Measurements from ENCODE around the gene ABHD17C. TPM values are rescaled to one million over a fixed set of nuclear protein-coding genes. Genes with fewer than 3 reads are reported as not detected.

Gene ABHD17C
- total RNA-seq, 2 donors from 2014 or later: 92.1 to 152 TPM

DNA sequence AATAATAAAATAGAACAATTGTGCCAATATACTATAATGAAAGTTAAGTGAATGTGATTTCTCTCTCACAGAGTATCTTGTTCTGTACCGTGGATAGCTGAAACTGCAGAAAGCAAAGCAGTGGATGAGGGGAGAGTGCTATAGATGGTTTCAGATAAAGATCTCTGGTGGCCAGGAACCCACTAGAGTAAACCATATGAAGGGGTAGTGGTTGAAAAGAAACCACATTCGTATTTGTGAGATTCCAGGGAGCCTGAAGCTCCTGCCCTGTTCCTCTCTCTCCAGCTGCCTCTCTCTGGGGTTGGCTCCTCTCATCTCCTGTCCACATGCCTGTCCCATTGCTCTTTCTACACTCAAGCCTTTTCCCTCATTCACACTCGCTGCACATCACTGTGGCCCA lies 8.9 kb downstream of the ABHD17C start:
- no peaks in the 10 kb centered on the region for H3K27me3 ChIP-seq
- no peak overlapping the region for H3K9ac ChIP-seq (ENCODE audit: low read depth in 2 of 2, low read length in 2 of 2)
- H3K4me1 ChIP-seq: peaks cover 5% of the 10 kb centered on the region
- H3K4me3 ChIP-seq: no peak overlapping the region
- no peak for TF ChIP-seq CTCF (IDR thresholded peaks at IDR 0.05)
- H3K36me3 ChIP-seq: no peaks in the 10 kb centered on the region
- intact Hi-C loops (cut with DNase I): no loop called here
- no peak overlapping the region for H3K27ac ChIP-seq
- no peak for DNase-seq
- H3K9me3 ChIP-seq: no peaks in the 10 kb centered on the region

GRCh38 chr15:80706161-80706560 lies 11.1 kb downstream of the ABHD17C start:
- Histone ChIP-seq H3K27ac (no peak overlapping the region), H3K4me1 (peaks cover 5% of the 10 kb centered on the region), H3K27me3 (no peaks in the 10 kb centered on the region), H3K9me3 (no peaks in the 10 kb centered on the region), H3K4me3 (no peak overlapping the region), H3K9ac (ENCODE audit: low read depth in 2 of 2, low read length in 2 of 2) (no peak overlapping the region), H3K36me3 (no peaks in the 10 kb centered on the region)
- intact Hi-C loops (cut with DNase I): no loop called here
- TF ChIP-seq CTCF (IDR thresholded peaks at IDR 0.05): no peak
- DNase-seq: no peak

DNA sequence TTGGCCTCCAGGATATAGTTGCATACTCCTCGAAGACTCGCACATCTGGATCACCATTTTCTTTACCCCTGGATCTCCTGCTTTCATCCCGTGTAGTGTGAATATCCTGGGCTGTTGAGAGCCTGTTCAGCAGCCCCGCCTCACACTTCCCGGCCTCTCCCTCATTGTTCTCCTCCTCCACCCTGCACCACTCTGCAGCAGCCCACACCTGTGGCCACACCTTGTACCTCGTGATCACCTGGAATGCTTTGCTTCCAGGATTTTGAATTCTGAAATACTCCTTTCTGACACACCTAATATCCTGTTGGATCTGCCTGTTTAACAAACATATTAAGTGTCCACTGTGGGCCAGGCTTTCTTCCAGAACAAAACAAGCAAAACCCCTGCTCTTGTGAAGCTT lies 14.4 kb downstream of the ABHD17C start:
- intact Hi-C loops (cut with DNase I): no loop called here
- Histone ChIP-seq H3K9ac (ENCODE audit: low read depth in 2 of 2, low read length in 2 of 2) (peak overlapping the region in 1 of 2 donors; percentile 72), H3K9me3 (no peaks in the 10 kb centered on the region), H3K27me3 (no peaks in the 10 kb centered on the region), H3K36me3 (no peaks in the 10 kb centered on the region), H3K27ac (peak overlapping the region; percentile 70), H3K4me3 (no peak overlapping the region), H3K4me1 (no peaks in the 10 kb centered on the region)
- TF ChIP-seq CTCF (IDR thresholded peaks at IDR 0.05): no peak
- peak; percentile 89 for DNase-seq

DNA sequence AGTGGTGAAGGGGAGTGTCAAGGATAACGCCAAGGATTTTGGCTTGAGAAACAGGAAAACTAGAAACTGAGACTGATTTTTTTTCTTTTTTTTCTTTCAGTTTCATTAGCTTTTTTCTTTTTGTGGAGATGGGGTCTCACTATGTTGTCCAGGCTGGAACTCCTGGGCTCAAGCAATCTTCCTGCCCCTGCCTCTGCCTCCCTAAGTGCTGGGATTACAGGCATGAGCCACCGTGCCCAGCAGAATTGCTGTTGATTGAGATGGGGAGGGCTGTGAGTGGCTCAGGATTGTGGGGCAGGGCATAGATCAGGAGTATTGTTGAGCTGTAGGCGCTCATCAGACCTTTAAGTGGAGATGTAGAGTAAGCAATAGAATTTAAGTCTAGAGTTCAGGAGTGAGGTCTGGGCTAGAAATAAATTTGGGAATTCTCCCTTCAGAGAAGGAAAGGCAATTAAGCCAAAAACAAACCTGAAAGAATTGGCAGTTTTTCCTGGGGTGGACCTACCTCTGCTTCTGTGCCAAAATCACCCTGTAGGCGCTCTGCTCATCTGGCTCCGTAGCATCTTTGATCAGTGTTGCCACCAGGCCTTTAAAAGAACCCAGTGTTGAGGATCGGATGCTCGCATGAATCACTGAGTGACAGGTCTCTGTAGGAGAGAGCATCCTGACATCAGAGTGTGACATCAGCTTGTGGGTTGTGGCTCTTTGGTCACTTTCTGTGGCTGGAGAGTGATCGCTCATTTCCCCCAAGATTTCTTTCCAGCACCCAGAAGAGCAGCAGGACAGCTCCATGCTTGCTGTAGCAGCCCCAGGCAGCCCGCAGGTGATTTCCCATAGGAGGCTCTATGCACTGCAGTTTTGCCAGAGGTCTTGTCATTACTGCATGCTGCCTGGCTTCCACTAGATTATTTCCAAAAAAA lies 15.8 kb downstream of the ABHD17C start:
- Histone ChIP-seq H3K27ac (peak overlapping the region; percentile 70), H3K27me3 (no peaks in the 10 kb centered on the region), H3K4me3 (no peak overlapping the region), H3K4me1 (no peaks in the 10 kb centered on the region), H3K9ac (ENCODE audit: low read depth in 2 of 2, low read length in 2 of 2) (peak overlapping the region in 1 of 2 donors; percentile 72), H3K9me3 (no peaks in the 10 kb centered on the region), H3K36me3 (no peaks in the 10 kb centered on the region)
- DNase-seq: no peak
- no peak for TF ChIP-seq CTCF (IDR thresholded peaks at IDR 0.05)
- intact Hi-C loops (cut with DNase I): no loop called here

GRCh38 chr15:80711886-80712285 lies 16.8 kb downstream of the ABHD17C start:
- H3K27ac ChIP-seq: peak overlapping the region; percentile 32
- H3K27me3 ChIP-seq: no peaks in the 10 kb centered on the region
- no peaks in the 10 kb centered on the region for H3K9me3 ChIP-seq
- DNase-seq: no peak
- intact Hi-C loops (cut with DNase I): no loop called here
- H3K4me1 ChIP-seq: no peaks in the 10 kb centered on the region
- H3K9ac ChIP-seq (ENCODE audit: low read depth in 2 of 2, low read length in 2 of 2): no peak overlapping the region
- no peaks in the 10 kb centered on the region for H3K36me3 ChIP-seq
- TF ChIP-seq CTCF (IDR thresholded peaks at IDR 0.05): no peak
- no peak overlapping the region for H3K4me3 ChIP-seq

Data from colonic mucosa (tissue), 4 donors.